DOHH2 (cell line): ENCODE data around the gene TTC33.

Source experiments
- EZH2phosphoT487 ChIP-seq: fragments of 200-600 bp; sonication (generic); IDR thresholded peaks from 2 replicates; pipeline ENCODE4 v1.6.1; 2017; ENCODE audit warnings: borderline replicate concordance, mild to moderate bottlenecking, antibody characterized with exemption, low read length, moderate library complexity, mixed read lengths
- TF ChIP-seq, protein P1 (sequence below): fragments of 200-600 bp; sonication (generic); IDR thresholded peaks from one replicate; pipeline ENCODE4 v1.5.1; 2014; ENCODE audit warnings: antibody characterized with exemption, mild to moderate bottlenecking, low read depth, low read length; ENCODE audit not compliant: poor library complexity, severe bottlenecking

DNA sequence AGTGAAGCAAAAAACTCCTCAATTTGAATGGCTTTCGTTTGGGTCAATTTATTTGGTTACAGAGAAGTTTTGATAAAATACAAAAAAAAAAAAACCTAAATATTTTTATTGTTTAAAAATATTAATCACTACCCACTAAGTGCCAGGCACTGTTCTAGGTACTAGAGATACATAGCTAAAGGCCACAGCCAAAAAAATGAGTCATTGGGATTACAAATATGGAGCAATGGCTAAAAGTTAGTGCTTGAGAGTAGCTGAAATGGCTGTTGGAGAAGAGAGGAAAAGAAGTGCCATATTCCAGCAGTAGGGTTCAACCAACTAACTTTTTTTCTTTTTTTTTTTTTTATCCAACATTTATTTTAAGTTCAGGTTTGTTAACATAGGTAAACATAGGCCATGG lies 206.1 kb downstream of the TTC33 start:
- TF ChIP-seq, protein P1, sequence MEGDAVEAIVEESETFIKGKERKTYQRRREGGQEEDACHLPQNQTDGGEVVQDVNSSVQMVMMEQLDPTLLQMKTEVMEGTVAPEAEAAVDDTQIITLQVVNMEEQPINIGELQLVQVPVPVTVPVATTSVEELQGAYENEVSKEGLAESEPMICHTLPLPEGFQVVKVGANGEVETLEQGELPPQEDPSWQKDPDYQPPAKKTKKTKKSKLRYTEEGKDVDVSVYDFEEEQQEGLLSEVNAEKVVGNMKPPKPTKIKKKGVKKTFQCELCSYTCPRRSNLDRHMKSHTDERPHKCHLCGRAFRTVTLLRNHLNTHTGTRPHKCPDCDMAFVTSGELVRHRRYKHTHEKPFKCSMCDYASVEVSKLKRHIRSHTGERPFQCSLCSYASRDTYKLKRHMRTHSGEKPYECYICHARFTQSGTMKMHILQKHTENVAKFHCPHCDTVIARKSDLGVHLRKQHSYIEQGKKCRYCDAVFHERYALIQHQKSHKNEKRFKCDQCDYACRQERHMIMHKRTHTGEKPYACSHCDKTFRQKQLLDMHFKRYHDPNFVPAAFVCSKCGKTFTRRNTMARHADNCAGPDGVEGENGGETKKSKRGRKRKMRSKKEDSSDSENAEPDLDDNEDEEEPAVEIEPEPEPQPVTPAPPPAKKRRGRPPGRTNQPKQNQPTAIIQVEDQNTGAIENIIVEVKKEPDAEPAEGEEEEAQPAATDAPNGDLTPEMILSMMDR: no peak
- no peak for TF ChIP-seq EZH2phosphoT487
